Activated T-cell treated with anti-CD3 and anti-CD28 coated beads, Interleukin-2, amount 50 U/mL, for 48 hours (primary cell): Measurements from ENCODE around the gene TXNDC17.
"Not testable (repeated sequence)": the region's sequence is repeated elsewhere in the genome, so short reads cannot be mapped to it uniquely, and the experiment has no call there.

Experiments
- DNase-seq, 2 experiments: peaks; one replicate each; pipeline ENCODE4 v3.0.0-alpha.2; 2020

The TXNDC17 gene

GRCh38 chr17:6684881-6685767 lies 44.3 kb downstream of the TXNDC17 start:
- no peak for DNase-seq

GRCh38 chr17:6686026-6686425 lies 45.2 kb downstream of the TXNDC17 start:
- DNase-seq: no peak

GRCh38 chr17:6688944-6689343 lies 48.1 kb downstream of the TXNDC17 start:
- no peak for DNase-seq

- DNase-seq: no peak
Observed at GRCh38 chr17:6690641-6691040, 49.8 kb downstream of the TXNDC17 start.

GRCh38 chr17:6691546-6691945 lies 50.7 kb downstream of the TXNDC17 start:
- no peak for DNase-seq

- DNase-seq: not testable (repeated sequence)
Observed at GRCh38 chr17:6691958-6692357, 51.1 kb downstream of the TXNDC17 start.
